HUDEP-2 (cell line): ENCODE measurements around the gene PEMT.

Source experiments
- DNase-seq, 76 experiments: peaks; one replicate each; lab custom pipeline; 2025; ENCODE audit not compliant: unreplicated experiment in 76 of 76; lab: John Stamatoyannopoulos, UW

Gene PEMT

DNA sequence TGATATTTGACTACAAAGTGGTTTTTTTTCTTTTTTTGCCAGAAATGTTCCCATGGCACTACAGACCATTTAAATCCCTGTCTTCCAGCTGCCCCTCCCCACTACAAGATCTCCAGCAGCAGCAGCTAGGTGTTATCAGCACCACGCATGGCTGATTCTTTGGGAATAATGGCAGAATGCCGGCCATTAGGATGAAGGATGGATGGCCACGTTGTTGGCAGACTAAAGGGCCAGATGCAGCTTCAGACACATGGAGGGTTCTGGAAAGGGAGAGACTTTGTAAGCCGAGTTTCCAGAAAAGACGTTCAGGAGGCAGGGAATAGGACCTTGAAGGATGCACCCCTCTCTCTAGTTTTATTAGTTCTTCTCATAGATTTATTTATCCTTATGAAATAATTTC, 125.0 kb downstream of the PEMT start:
- no peak for DNase-seq

- DNase-seq = peak in 21 of 76 experiments; percentile 8 to 43 (median 20)
Observed at GRCh38 chr17:17465878-17466277, 125.6 kb downstream of the PEMT start.

DNA sequence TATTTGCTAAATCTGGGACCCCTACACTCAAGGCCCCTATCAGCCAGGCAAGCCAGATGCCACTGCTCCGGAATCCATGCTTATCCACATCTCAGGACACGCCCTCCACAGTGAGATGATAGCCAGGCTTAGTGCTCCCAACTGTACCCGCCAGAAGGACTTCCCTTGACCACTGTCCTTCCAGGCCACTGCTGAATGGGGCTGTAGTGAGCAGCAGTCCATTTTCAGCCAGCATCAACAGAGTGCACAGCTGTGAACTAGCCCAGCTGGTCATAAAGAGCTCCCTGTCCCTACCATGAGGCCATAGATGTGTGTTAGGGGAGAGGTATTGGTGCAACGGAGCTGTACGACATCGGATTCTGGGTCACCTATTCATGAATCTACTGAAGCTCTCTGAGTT, 127.7 kb downstream of the PEMT start:
- no peak for DNase-seq

GRCh38 chr17:17462048-17462824, 129.3 kb downstream of the PEMT start:
- DNase-seq = no peak

- DNase-seq = no peak
Observed at GRCh38 chr17:17460038-17460437, 131.5 kb downstream of the PEMT start.

DNA sequence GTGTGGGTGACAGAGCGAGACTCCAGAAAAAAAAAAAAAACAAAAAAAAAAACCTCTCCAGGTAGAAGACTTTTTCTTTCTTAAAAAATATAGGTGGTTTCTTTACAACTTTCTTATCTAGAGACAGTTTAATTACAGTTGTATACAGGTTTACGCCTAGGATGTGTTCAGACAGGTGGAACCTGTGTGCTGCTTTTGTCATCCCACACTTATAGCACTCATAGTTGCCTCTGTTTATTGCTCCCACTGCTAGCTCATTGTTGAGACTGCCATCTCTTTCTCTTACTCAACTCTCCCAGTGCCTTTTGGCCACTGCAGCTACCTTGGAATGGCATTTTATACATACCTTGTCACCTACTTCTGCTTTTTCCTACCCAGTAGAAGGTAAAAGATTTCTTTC, 133.8 kb downstream of the PEMT start:
- no peak for DNase-seq

GRCh38 chr17:17456251-17456650, 135.3 kb downstream of the PEMT start:
- DNase-seq = no peak
